IPS DF 4.7 (cell line): Measurements from ENCODE around the gene TMEM86A.

Experiments
- DNase-seq: peaks from one replicate; pipeline ENCODE4 v3.0.0-alpha.2; 2013; ENCODE audit warnings: low spot score; ENCODE audit errors: extremely low read depth

Gene TMEM86A

GRCh38 chr11:18699848-18700261 lies 1.3 kb downstream of the TMEM86A start:
- DNase-seq, result no peak

- DNase-seq, result no peak
Measured at GRCh38 chr11:18700375-18700774, 1.8 kb downstream of the TMEM86A start.

- no peak for DNase-seq
Measured at GRCh38 chr11:18700872-18701271, 2.3 kb downstream of the TMEM86A start.

DNA sequence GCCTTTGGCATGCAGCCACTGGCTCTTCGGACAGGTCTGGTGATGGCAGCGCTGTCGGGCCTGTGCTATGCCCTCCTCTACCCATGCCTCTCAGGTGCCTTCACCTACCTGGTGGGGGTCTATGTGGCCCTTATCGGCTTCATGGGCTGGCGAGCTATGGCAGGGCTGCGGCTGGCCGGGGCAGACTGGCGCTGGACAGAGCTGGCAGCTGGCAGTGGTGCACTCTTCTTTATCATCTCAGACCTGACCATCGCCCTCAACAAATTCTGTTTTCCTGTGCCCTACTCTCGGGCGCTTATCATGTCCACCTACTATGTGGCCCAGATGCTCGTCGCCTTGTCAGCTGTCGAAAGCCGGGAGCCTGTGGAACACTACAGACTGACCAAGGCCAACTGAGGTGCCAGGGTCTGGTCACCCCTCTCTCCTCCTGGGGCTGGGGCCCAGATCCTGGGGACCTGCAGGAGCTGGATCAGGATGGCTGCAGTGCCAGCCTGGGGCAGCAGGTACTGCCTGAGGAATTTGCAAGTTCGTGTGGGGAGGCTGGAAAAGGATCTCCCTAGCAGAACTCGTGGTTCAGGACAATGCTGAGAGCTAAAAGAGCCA lies 3.1 kb downstream of the TMEM86A start:
- no peak for DNase-seq

GRCh38 chr11:18703001-18703763 lies 4.6 kb downstream of the TMEM86A start:
- no peak for DNase-seq

DNA sequence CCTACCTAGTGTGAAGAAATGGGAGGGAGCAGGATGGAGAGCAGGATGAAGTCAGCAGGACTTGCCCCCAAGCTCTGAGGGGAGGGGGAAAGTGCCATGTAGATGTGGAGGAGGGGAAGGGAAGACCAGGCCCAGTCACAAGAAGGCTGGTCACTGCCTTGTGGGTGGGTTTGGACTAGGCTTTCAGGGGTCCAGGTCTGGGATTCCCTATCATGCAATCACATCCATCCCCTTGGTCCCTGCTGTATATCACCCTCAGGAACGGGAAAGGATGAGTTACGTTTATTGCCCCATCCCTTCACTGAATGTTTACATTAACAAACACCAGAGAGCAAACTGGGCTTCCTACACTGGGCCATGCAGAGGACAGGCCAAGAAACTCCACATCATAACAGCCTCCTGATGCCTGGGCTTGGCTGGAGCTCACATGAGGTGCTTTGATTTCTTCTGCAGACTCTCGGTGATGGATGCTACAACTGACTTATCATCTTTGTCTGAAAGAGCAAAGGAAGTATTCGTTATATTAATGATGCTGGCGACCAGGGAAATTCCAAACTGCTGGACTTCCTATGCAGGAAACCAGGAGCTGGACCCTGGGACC lies 5.6 kb downstream of the TMEM86A start:
- DNase-seq, result no peak

- DNase-seq, result no peak
Measured at GRCh38 chr11:18704698-18705097, 6.1 kb downstream of the TMEM86A start.

- no peak for DNase-seq
Measured at GRCh38 chr11:18705651-18706281, 7.2 kb downstream of the TMEM86A start.

GRCh38 chr11:18706330-18707243 lies 8.0 kb downstream of the TMEM86A start:
- DNase-seq, result no peak

DNA sequence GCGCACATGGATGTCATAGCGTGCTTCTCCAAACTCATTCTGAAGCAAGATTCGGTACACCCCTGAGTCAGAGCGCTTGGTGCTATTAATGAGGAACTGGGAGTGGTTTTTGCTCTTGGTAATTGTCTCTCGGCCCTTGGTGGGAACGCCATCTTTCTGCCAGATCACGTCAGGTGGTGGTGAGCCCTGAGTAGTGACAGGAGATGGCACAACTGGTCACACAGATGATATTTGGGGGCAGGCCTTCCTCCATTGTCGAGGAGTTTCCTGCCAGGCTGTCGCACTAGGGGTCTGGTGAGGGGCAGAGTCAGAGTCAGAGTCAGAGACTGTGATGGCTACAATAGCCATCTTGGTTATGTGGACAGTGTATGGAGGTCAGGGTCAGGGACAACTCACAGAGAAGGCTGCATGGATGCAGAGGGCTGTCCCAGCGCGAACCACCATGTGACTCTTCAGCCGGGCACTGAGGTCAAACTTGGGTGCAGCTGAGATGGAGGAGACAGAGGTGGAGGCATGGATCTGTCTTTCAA lies 9.3 kb downstream of the TMEM86A start:
- DNase-seq, result no peak

DNA sequence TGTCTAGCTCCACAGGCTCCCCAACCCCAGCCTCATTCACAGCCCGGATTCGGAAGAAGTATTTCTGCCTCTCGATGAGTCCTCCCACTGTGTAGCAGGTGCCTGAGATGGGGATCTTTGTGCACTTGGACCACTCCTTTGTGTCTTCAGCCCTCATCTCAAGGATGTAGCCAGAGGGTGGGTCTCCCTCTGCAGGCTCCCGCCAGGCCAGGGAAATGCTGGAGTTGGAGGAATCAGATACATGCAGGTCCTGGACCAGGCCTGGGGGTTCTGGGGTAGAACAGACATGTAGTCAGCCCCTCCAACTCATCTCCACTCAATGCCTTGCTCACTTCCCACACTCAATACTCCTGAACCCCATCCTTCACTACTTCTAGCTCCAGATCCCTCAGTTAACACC lies 10.8 kb downstream of the TMEM86A start:
- DNase-seq, result no peak

GRCh38 chr11:18710545-18710944 lies 12.0 kb downstream of the TMEM86A start:
- no peak for DNase-seq

- DNase-seq, result no peak
Measured at GRCh38 chr11:18713646-18714442, 15.3 kb downstream of the TMEM86A start.

GRCh38 chr11:18714443-18714780 lies 15.8 kb downstream of the TMEM86A start:
- no peak for DNase-seq

DNA sequence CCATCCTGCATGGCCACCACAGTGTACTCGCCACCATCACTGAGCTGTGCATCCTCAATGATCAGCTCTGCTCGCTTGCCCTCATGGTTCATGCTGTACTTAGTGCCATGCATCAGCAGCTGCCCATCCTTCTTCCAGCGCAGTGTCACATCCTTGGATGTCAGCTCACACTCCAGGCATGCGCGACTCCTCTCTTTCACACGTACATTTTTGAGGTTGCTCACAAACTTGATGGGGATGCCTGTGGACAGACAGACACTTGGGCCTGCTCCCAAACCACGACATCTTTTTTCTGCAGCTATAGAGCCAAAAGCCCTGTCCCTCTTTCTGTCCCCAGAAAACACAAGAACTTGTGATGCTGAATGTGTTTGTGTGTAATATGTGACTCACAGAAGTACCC lies 16.9 kb downstream of the TMEM86A start:
- no peak for DNase-seq

GRCh38 chr11:18720091-18720807 lies 21.7 kb downstream of the TMEM86A start:
- no peak for DNase-seq

DNA sequence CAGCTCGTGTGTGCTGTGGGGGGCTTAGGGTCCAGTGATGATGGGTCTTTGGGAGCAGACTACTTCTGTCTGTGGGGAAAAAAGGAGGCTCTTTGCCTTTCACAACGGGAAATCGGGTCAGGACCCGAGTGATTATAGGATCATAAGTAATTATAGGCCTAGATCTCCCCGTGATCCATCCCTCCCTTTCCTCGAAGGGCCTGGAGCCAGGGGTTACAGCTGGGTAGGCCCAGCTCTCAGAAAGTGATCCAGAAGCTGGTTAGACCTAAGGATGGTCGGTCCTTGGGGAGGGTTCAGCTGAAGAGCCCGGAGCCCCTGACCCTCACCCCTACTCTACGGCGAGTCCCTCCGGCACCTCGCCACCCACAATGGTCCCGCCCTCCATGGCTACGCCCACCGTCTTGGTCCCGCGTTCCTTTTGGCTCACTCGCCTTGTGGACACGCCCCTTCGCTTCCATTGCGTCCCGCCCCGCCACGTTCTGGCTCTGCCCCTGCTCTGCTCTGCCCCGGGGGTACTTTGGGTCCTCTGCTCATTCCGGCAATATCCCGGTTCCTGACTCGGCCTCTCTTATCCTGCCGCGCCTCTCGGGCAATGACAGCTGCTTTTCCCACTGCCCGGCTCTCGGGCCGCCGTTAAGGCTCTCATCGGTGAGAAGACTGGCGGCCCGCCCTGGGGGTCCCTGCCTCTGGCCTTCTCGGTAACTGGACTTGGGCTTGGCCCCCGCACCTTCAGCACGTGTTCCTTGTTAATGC lies 22.4 kb downstream of the TMEM86A start:
- DNase-seq, result no peak

GRCh38 chr11:18721561-18722292 lies 23.1 kb downstream of the TMEM86A start:
- DNase-seq, result no peak
